ENCODE data around the gene CDX1.

DNA sequence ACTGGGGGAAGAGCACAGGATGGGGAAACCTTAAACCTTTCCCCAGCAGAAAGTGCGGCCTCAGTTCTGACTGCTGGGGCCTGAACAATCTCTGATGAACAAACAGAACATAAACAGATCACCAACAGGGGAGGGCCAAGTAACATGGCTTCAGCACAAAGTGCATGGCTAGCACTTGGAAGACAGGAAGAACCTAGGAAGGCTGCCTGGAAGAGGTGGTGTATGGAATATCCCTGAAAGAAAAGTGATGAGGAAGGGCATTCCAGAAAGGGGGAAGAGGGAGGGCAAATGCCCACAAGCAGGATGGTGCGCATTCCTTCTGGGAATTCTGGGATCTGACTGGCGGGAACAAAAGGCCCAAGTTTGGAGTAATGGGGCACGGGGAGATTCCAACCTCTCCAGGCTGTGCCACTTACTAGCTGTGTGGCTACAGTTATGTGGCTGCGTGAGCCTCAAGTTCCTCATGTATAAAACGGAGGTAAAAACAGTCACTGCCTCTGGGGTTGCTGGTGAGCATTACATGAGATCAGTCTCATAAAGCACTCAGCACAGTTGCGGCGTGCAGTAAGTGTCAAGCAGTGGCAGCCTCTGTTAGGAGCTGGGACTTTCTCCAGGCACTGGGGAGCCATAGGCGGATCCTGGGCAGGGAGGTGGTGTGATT is 12.5 kb upstream of the CDX1 start:
- TF ChIP-seq, protein P1, sequence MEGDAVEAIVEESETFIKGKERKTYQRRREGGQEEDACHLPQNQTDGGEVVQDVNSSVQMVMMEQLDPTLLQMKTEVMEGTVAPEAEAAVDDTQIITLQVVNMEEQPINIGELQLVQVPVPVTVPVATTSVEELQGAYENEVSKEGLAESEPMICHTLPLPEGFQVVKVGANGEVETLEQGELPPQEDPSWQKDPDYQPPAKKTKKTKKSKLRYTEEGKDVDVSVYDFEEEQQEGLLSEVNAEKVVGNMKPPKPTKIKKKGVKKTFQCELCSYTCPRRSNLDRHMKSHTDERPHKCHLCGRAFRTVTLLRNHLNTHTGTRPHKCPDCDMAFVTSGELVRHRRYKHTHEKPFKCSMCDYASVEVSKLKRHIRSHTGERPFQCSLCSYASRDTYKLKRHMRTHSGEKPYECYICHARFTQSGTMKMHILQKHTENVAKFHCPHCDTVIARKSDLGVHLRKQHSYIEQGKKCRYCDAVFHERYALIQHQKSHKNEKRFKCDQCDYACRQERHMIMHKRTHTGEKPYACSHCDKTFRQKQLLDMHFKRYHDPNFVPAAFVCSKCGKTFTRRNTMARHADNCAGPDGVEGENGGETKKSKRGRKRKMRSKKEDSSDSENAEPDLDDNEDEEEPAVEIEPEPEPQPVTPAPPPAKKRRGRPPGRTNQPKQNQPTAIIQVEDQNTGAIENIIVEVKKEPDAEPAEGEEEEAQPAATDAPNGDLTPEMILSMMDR (IDR thresholded peaks at IDR 0.05; ENCODE audit: poor library complexity) = no peak
- TF ChIP-seq EZH2 (IDR thresholded peaks at IDR 0.05; ENCODE audit: borderline replicate concordance) = no peak
- TF ChIP-seq EZH2phosphoT487 (IDR thresholded peaks at IDR 0.05; ENCODE audit: low read depth, severe bottlenecking, unreplicated experiment) = no peak

Data from hepatocyte (in vitro differentiated cells).